GM12872 (cell line): ENCODE data around the gene PDIA6.

Experiments
- TF ChIP-seq, protein P1 (sequence below): IDR thresholded peaks from 3 replicates; pipeline ENCODE4 v1.5.1; 2011; ENCODE audit warnings: low read depth, mild to moderate bottlenecking, low read length, moderate library complexity; ENCODE audit not compliant: insufficient read depth

PDIA6 gene

DNA sequence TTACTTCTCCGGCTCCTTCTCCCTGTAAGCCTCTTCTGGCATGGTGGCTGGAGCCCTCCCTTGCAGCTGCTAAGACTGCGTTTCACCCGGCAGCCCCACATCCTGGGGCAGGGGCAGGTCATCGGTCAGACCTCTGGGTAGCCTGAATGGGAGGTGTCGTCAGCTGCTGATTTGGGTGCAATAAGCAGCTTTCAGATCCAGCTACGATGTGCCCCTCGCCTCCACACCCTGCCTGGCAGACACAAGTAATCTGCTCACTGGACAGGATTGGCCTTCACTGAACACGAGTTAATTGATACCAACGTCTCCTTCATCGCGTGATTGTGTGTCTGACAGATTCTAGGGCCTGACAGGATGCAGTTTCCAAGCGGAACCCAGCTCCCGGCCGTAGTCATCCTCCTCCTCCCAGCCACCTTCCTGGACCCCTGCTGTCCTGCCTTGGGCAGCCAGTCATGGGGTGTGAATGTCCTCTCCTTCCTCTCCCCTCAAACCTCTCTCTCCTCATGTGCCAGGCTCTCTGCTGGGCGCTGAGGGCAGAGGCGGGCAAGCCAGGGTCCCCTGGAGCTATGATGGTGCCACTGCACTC lies 18.9 kb upstream of the PDIA6 start:
- TF ChIP-seq, protein P1, sequence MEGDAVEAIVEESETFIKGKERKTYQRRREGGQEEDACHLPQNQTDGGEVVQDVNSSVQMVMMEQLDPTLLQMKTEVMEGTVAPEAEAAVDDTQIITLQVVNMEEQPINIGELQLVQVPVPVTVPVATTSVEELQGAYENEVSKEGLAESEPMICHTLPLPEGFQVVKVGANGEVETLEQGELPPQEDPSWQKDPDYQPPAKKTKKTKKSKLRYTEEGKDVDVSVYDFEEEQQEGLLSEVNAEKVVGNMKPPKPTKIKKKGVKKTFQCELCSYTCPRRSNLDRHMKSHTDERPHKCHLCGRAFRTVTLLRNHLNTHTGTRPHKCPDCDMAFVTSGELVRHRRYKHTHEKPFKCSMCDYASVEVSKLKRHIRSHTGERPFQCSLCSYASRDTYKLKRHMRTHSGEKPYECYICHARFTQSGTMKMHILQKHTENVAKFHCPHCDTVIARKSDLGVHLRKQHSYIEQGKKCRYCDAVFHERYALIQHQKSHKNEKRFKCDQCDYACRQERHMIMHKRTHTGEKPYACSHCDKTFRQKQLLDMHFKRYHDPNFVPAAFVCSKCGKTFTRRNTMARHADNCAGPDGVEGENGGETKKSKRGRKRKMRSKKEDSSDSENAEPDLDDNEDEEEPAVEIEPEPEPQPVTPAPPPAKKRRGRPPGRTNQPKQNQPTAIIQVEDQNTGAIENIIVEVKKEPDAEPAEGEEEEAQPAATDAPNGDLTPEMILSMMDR, result no peak

DNA sequence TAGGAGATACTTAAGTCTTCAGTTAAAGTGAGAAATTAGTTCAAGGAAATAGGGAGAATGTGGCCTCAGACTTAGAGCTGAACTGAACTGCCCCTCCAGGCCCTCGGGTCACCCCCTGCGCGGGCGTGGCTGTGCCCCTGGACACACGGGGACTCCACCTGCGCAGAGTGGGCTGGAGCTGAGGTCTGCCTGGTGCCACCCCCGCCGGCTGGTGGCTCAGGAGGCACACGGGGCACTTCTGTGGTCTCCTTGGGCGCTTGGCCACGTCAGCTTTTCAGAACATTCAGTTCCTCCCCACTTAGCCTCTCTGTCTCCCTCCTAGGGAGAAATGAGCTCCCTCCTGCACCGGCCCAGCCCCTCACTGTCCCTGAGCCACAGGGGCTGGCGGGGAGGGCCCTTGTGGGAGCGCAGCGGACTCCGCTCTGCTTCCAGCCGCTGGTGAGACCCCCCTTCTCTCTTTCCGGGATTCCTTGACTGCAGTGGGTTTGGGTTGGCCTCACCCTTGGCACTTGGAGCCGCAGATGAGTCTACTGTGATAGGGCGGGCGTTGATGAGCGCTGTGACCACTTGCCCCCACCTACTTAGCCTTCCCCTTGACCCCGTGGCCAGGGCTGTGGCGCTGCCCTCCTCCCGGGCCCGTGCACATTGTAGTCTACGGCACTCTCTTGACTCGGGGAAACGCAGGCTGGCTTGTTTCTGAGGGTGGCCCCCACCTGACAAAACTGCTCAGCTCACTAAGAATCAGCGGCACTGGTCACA lies 18.2 kb upstream of the PDIA6 start:
- TF ChIP-seq, protein P1, result no peak

DNA sequence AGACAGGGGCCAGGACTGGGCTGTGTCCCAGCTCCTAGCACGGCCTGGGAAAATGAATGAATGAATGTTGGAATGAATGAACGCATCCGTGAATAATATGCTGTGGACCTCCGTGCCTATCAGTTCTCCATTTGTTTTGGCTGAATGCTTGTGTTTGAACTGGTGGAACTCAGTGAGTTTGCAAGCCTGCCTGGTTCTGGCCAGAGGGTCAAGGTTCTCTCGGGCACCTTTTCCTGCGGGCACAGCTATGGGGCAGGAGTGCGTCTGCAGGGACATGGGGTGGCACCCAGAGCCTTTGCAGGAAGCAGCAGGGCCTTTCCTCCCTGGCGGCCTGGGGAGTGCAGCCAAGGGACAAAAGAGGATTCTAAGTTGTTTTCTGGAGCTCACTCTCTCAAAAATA lies 17.6 kb upstream of the PDIA6 start:
- TF ChIP-seq, protein P1, result no peak

DNA sequence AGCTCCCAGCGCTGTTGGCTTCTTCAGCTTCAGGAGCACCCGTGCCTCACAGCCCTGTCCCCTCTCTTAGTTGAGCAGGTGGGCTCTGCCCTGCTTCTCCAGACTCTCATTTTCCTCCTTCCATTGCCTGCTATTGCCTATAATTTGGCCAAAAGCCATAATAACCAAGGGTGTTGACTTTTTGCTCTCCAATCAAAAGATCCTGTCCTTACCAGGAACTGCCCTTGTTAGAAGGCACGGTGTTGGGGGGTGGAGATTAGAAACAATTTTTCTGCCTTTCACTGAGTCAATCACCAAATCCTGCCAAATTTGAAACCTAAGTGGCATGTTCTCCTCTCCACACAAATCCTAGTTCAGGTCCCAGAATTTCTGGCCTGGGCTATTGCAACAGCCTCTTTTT lies 16.7 kb upstream of the PDIA6 start:
- TF ChIP-seq, protein P1, result no peak

GRCh38 chr2:10828346-10828745 lies 15.8 kb upstream of the PDIA6 start:
- TF ChIP-seq, protein P1, result no peak

DNA sequence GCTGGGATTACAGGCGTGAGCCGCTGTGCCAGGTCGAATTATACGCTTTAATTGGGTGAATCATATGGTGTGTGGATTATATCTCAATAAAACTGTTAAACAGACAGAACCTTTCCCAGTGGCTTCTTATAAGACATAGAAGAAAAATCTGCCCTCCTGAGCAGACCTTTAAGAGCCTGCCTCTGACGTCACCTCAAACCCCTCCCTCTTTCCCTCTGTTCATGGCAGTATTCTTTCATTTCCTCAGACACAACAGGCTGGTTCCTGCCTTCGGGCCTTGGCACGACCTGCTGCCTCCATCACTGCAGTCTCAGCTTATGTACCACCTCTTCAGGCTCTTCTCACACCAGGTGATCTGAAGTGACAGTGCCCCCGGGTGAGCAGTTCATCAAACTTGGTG lies 14.0 kb upstream of the PDIA6 start:
- TF ChIP-seq, protein P1, result no peak

DNA sequence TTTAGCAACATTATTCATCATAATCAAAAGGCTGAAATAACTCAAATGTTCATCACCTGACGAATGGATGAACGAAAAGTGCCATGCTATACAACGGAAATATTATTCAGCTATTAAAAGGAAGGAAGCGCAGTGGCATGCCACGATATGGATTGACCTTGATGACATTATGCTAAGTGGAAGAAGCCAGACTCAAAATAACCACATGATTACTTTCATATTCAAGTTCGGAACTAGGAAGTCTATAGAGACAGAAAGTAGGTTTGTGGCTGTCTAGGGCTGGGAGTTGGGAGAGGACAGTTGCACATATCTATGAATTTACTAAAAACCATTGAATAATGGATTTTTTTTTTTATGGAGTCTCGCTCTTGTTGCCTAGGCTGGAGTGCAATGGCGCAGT lies 13.4 kb upstream of the PDIA6 start:
- TF ChIP-seq, protein P1, result no peak
